Heart left ventricle (tissue), 13 donors: ENCODE measurements around the gene MYOM1.

Experiments used
- POLR2A ChIP-seq, 2 donors: fragments of 450-650 bp; IDR thresholded peaks; one replicate each; pipeline ENCODE4 v1.6.1; 2017; ENCODE audit warnings: antibody characterized with exemption in 2 of 2, mild to moderate bottlenecking in 2 of 2, moderate library complexity in 2 of 2
- TF ChIP-seq, protein P1 (sequence below), 12 donors: fragments of 200-600 bp; sonication (generic) in 4 of 12; IDR thresholded peaks; one replicate each; pipeline versions ENCODE4 v1.5.0 to v1.8.0; 2018 to 2022; ENCODE audit warnings: antibody characterized with exemption in 12 of 12, mild to moderate bottlenecking in 5 of 12
- donor health status: ischemic (EF 13 %, LVEDD 7.1; RV severe dilation, severe dysfunction).
- donor health status: DM: no; HTN: yes; CAD: no.
- donor health status: DM: no; HTN: no; CAD: no.
- donor health status: ischemic (EF 25% LVEDD 6.9; RV normal size, moderate dysfunction).
- donor health status: ischemic (EF 25% LVEDD 5.7; RV mildly dilated, moderate dysfunction).
- donor health status: ischemic (EF 35%, LVEDD 5.7; RV mildly dilated, moderate dysfunction).
- donor health status: nonischemic (EF 11% LVEDD 7.7; RV severe dilation, severe dysfunction).
- donor health status: DM: yes; HTN: yes; CAD: no.
- donor health status: PGD.
- donor health status: ischemic (EF 29% LVEDD 5.4; RV normal size, mild dysfunction).
- donor health status: nonischemic (EF 23%, LVEDD 6.1; RV moderate dilation, normal function).

- no peak for TF ChIP-seq POLR2A (IDR thresholded peaks at IDR 0.05)
- TF ChIP-seq, protein P1, sequence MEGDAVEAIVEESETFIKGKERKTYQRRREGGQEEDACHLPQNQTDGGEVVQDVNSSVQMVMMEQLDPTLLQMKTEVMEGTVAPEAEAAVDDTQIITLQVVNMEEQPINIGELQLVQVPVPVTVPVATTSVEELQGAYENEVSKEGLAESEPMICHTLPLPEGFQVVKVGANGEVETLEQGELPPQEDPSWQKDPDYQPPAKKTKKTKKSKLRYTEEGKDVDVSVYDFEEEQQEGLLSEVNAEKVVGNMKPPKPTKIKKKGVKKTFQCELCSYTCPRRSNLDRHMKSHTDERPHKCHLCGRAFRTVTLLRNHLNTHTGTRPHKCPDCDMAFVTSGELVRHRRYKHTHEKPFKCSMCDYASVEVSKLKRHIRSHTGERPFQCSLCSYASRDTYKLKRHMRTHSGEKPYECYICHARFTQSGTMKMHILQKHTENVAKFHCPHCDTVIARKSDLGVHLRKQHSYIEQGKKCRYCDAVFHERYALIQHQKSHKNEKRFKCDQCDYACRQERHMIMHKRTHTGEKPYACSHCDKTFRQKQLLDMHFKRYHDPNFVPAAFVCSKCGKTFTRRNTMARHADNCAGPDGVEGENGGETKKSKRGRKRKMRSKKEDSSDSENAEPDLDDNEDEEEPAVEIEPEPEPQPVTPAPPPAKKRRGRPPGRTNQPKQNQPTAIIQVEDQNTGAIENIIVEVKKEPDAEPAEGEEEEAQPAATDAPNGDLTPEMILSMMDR (IDR thresholded peaks at IDR 0.05): no peak
Measured at GRCh38 chr18:3119401-3120341, 100.1 kb downstream of the MYOM1 start.
